GM12892 (cell line): ENCODE data around the gene PTX4.

Experiments used
- POLR2A ChIP-seq: IDR thresholded peaks from 2 replicates; pipeline ENCODE4 v1.6.1; 2011; ENCODE audit warnings: low read depth, low read length, control low read depth
- POLR2AphosphoS5 ChIP-seq: IDR thresholded peaks from 2 replicates; pipeline ENCODE4 v1.6.1; 2011; ENCODE audit warnings: low read depth, low read length, control low read depth
- TAF1 ChIP-seq: IDR thresholded peaks from 2 replicates; pipeline ENCODE4 v1.6.1; 2011; ENCODE audit warnings: low read depth, mild to moderate bottlenecking, control low read depth, low read length, borderline replicate concordance

DNA sequence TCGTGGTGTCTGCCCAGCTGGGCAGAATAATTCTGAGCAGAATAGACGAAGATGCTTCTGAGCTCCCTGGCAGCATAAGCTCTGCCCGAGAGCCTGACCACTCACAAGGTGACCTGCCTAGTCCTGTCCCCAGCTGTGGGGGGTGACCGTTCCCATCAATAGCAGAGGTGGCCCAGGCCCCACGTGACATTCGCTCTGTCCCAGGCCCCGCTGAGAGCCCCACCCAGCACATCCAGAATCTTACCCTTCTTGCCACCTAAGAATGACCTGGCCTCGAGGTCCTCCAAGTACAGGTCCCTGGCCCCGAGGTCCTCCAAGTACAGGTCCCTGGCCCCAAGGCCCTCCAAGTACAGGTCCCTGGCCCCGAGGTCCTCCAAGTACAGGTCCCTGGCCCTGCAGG, 44.0 kb upstream of the PTX4 start:
- no peak for TF ChIP-seq POLR2AphosphoS5
- TF ChIP-seq TAF1: no peak
- TF ChIP-seq POLR2A: no peak
